GM21786 (cell line): ENCODE measurements around the gene AFG3L2.

Experiments used
- ATAC-seq: cut with Tn5 transposase; IDR thresholded peaks from one replicate; pipeline ENCODE4 v1.9.1; 2021; ENCODE audit not compliant: unreplicated experiment

Gene AFG3L2

GRCh38 chr18:12283256-12283655 is 93.8 kb downstream of the AFG3L2 start:
- no peak for ATAC-seq

DNA sequence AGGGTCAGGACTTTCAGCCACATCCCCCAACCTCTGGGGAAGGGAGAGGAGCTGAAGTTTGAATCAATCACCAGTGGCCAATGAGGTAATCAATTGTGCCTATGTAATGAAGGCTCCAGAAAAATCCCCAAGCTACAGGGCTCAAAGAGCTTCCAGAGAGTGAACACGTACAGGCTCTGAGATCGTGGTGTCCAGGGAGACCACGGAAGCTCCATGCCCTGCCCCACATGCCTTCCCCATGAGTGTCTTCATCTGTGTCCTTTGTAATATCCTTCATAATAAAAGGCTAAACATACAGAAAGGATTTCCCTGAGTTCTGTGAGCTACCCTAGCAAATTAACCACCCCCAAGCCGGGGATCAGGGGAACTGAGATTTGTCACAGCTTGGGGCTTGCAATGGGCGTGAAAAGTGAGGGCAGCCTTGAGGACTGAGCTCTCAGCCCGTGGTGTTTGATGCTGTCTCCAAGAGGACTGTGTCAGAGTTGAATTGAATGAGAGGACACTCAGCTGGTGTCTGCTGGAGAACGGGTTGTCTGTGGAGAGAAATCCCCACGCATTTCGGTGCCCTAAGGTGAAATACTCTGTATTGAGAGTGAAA is 94.5 kb downstream of the AFG3L2 start:
- no peak for ATAC-seq

- no peak for ATAC-seq
These were observed 95.2 kb downstream of the AFG3L2 start for GRCh38 chr18:12281861-12282260.

GRCh38 chr18:12279781-12280531 is 97.1 kb downstream of the AFG3L2 start:
- ATAC-seq: no peak
